Mucosa of gallbladder (tissue), 1 donor: ENCODE measurements around the gene GCFC2. TPM values are rescaled to one million over a fixed set of nuclear protein-coding genes. Genes with fewer than 3 reads are reported as not detected.
A peak's percentile ranks its signal among the peaks of the same experiment; 100 is the strongest.
"Not testable (repeated sequence)": the region's sequence is repeated elsewhere in the genome, so short reads cannot be mapped to it uniquely, and the experiment has no call there.

ENCODE experiments used
- DNase-seq: peaks from one replicate; pipeline ENCODE4 v3.0.0-alpha.2; 2020; ENCODE audit warnings: low spot score
- total RNA-seq: library from RNA; stranded (reverse); gene quantifications from one replicate; pipeline ENCODE4 v1.2.1, GENCODE V29; 2021
- donor health status: DM: no; HTN: no; CAD: no.

Gene GCFC2
- total RNA-seq: 11.0 TPM

- peak; percentile 89 for DNase-seq
These were observed at the start of gene GCFC2 for GRCh38 chr2:75710577-75711253. GCFC2 (minus strand) TSS chr2:75710915; CDS start chr2:75710855, 60 bp downstream.

DNA sequence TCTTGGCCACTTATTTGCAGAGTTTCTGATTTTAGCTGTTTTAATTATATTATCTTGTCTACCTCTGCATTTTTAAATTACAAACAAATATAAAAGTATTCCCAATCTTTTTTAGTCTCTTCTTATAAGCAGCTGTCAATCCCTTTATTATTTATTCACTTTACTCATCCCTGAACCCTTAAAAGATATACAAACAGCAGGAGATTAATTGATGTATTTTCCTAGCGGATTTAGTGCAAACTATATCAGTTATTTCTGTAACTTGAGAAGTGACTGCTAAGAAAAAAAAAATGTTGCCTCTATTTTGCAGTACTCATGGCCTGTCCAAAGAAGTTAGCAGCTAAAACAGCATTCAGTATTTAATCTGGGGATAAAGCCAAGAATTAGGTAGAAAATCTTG, 42.1 kb upstream of the GCFC2 start:
- no peak for DNase-seq

GRCh38 chr2:75751824-75752468, 41.2 kb upstream of the GCFC2 start:
- DNase-seq: no peak

GRCh38 chr2:75751360-75751759, 40.6 kb upstream of the GCFC2 start:
- no peak for DNase-seq

DNA sequence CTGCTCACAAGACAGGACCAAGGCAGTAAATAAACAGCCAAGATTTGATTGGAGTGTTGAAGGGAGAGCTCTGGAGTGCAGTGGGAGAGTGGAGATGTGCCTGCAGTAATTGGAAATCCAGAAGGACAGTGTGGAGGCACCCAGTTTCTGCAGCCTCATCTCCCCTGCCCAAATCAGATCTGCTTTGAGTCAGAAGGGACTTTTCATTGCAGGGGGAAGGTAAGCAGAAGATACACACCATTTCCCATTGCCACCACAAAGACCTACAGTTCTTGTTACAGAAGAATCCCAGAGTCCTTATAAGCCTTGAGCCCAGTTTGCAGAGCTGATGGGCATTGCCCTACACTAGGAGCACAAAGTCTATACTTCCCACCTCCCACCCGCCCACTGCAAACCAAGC, 27.2 kb upstream of the GCFC2 start:
- DNase-seq: no peak

GRCh38 chr2:75736276-75736675, 25.6 kb upstream of the GCFC2 start:
- DNase-seq: no peak

DNA sequence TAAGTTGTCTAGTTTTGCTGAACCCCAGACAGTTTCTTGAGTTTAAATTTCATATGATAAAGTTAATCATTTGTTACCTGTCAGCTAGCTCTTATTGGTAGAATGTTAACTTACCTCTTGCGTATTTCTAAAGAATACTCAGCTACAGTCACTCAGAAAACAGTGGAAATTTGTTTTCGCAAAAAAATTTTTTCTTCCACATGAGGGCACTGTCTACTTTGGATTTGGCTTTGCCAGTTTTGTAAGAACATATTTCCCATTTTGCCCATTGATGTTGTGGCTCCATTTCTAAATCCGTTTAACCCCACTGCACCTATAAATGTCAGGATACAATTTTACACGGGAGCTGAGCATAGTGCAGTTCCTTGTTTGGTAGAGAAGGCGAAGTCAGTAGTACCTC, 19.1 kb upstream of the GCFC2 start:
- DNase-seq: no peak

- no peak for DNase-seq
These were observed 18.1 kb upstream of the GCFC2 start for GRCh38 chr2:75728614-75729419.

GRCh38 chr2:75722687-75723086, 12.0 kb upstream of the GCFC2 start:
- DNase-seq: no peak

DNA sequence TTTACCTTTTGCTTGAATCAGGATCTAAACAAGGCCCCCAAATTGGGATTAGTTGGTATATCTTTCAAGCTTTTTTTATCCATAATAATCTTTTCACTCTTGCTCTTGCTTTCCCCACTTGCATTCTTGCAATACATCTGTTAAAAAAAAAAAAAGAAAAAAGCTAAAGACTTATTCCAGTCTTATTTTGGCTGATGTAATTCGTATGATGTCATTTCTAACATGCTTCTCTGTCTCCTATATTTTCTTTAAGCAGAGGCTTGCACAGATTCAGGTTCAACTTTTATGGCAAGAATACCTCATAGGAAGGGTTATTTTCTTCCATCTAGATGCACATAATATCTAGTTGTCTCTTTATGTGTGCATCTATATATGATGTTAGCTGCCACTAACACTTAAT, 9.8 kb upstream of the GCFC2 start:
- DNase-seq: no peak

DNA sequence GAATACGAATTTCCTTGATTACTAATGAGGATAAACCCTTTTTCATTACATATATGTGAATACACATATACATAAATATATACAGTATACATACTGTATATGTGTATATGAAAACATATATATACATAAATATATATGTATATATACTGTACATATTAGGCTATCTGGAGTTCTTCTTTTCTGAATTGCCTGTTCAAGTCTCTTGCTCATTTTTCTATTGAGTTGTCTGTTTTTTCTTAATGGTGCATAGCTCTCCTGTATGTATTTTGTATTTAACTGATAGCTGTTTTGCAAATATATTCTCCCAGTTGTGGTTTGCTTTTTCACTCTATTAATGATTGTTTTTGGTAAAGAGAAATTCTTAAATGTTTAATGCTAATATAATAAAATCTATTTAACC, 8.9 kb upstream of the GCFC2 start:
- no peak for DNase-seq

GRCh38 chr2:75716406-75716805, 5.7 kb upstream of the GCFC2 start:
- no peak for DNase-seq

DNA sequence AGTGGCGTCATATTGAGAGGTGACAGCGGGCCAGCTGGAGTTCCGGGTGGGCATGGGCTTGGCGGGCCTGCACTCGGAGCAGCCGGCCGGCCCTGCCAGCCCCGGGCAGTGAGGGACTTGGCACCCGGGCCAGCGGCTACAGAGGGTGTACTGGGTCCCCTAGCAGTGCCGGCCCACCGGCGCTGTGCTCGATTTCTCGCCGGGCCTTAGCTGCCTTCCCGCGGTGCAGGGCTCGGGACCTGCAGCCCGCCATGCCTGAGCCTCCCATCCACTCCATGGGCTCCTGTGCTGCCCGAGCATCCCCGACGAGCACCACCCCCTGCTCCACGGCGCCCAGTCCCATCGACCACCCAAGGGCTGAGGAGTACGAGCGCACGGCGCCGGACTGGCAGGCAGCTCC, 875 bp upstream of the GCFC2 start:
- DNase-seq: not testable (repeated sequence)

DNA sequence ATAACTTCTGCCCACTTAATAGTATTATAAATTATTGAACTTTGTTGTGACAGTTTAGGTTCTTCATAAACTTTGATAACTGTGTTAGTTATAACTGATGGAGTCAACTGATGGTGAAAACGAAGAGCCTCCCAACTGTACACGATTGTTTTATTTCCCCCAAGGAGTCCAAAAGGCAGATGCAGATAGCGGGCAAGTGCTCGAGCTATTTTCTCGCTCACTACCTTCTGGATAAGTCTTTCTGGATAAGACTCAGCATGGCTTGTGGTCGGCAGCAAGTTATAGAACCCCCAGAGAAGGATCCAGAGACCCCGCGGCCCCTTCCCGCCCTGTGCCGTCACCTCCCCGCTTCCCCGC, 517 bp downstream of the GCFC2 start:
- DNase-seq: no peak

- DNase-seq: no peak
These were observed 1.4 kb downstream of the GCFC2 start for GRCh38 chr2:75709297-75709696.

- DNase-seq: no peak
These were observed 2.8 kb downstream of the GCFC2 start for GRCh38 chr2:75707901-75708300.

GRCh38 chr2:75705921-75706320, 4.8 kb downstream of the GCFC2 start:
- no peak for DNase-seq

- no peak for DNase-seq
These were observed 7.0 kb downstream of the GCFC2 start for GRCh38 chr2:75703589-75704287.

DNA sequence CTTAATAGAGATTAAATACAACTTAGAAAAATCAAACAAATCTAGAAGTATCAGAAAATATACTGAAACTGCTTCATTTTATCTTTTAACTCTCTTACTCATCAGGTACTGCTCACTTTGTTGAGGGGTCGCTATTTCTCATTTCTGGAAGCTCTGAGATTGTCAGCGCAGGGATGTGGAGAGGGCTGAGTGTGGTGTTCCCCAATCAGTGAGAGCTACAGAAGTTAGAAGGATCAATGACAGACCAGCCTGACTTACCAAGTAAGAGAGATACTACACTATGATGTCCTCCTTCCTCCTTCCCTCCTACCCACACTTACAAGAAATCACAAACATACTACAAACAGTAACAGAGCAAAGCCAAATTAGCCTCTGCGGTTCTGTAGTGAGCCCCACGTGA, 8.1 kb downstream of the GCFC2 start:
- DNase-seq: no peak

DNA sequence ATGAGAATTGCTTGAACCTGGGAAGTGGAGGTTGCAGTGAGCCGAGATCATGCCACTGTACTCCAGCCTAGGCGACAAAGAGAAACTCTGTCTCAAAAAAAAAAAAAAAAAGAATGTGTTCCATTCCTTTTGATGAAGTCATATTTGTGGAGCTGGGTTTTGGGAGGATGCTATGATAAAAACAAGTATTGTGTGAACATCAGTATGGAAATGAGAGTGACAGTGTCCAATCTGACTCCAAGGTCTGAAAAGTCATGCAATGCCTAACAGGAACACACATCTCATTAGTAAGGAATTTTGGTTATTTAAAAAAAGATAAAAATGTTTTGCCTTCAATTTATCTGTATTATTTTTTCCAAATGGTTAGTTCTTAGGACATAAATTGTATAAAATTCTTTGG, 11.8 kb downstream of the GCFC2 start:
- DNase-seq: no peak

GRCh38 chr2:75688196-75688595, 22.5 kb downstream of the GCFC2 start:
- no peak for DNase-seq

DNA sequence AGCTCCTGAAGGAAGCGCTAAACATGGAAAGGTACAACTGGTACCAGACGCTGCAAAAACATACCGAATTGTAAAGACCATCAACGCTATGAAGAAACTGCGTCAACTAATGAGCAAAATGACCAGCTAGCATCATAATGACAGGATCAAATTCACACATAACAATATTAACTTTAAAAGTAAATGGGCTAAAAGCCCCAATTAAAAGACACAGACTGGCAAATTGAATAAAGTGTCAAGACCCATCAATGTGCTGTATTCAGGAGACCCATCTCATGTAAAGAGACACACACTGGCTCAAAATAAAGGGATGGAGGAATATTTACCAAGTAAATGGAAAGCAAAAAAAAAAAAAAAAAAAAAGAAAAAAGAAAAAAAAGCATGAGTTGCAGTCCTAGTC, 27.3 kb downstream of the GCFC2 start:
- not testable (repeated sequence) for DNase-seq
